ENCODE results near the gene NHP2. TPM values are rescaled to one million over a fixed set of nuclear protein-coding genes. Genes with fewer than 3 reads are reported as not detected.

The NHP2 gene
- total RNA-seq, 4 donors from 2014 or later = 28.1 to 116 (median 96.7) TPM

DNA sequence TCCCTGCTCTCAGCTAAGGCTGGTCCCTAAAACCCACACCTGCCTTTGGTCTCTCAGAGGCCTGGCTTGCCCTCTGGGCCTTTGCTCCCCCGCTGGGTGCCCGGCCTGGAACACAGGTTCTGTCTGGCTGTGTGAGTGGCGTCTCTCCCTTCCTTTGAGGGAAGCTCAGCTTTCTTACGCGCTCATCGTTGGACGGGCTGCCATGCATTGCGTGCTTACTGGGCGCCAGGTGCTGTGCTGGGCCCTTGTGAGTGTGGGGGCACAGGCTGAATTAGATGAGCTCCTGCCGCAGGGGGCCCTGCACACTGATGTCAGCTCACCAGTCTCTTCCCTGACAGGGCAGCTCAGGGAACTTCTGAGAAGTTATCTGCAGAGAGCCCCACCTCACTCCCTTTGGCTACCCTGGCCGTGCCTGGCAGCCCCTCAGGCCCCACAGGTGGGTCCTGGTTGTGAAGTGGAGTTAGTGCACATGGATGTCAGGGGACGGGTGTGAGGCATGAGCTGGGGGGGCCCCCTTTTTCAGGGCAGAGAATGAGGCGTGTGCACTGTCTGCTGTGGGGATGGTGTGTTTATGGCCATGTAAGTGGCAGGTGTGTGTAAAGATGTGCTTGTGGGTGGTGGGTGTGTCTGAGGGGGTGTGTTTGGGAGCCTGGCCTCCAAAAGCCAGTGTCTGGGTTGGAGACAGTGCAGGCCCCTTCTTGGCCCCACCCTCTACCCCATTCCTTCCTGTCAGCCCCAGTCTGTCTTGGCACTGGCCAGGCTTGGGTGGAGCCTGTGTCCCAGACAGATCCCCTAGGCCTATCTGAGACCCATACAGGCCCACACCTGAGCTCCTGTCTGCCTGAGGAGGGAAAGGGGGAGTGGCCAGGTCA lies 30.4 kb downstream of the NHP2 start:
- WGBS, 2 donors (ENCODE audit: low coverage in 1 of 2) = 90% methylated on average over 13 of the region's 13 CpGs; no CpG with 5 or more reads in 1 of the 2 donors
- no peak overlapping the region for H3K27ac ChIP-seq

DNA sequence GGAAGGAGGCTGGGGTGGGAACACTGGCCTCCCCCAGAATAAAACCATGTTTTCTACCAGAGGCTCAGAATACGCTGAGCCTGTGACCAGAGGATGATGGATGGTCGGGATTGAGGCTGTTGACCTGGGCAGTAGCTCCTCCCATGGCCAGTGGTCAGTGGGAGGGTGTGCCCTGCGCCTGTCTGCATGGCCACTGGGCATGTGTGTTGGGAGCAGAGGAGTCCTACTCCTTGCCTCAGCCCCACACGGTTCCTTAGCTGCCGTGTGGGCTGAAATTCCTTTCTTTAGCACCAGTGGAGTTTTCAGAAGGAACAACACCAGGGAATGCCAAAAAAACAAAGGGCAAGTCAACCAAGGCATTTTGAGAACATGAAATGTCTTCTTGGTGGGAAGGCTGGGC lies 31.3 kb downstream of the NHP2 start:
- intact Hi-C loops (cut with DNase I; ENCODE audit: low total_unique reads) = no loop called here
- no peak overlapping the region for H3K27ac ChIP-seq
- no peak for DNase-seq
- H3K36me3 ChIP-seq = no peaks in the 10 kb centered on the region
- peaks cover 6% of the 10 kb centered on the region for H3K27me3 ChIP-seq
- TF ChIP-seq, protein P1, sequence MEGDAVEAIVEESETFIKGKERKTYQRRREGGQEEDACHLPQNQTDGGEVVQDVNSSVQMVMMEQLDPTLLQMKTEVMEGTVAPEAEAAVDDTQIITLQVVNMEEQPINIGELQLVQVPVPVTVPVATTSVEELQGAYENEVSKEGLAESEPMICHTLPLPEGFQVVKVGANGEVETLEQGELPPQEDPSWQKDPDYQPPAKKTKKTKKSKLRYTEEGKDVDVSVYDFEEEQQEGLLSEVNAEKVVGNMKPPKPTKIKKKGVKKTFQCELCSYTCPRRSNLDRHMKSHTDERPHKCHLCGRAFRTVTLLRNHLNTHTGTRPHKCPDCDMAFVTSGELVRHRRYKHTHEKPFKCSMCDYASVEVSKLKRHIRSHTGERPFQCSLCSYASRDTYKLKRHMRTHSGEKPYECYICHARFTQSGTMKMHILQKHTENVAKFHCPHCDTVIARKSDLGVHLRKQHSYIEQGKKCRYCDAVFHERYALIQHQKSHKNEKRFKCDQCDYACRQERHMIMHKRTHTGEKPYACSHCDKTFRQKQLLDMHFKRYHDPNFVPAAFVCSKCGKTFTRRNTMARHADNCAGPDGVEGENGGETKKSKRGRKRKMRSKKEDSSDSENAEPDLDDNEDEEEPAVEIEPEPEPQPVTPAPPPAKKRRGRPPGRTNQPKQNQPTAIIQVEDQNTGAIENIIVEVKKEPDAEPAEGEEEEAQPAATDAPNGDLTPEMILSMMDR (IDR thresholded peaks at IDR 0.05) = no peak
- TF ChIP-seq POLR2AphosphoS5 (IDR thresholded peaks at IDR 0.05) = no peak
- no peak for TF ChIP-seq EP300 (IDR thresholded peaks at IDR 0.05; ENCODE audit: low read depth)
- no peak for TF ChIP-seq POLR2A (IDR thresholded peaks at IDR 0.05)
- H3K4me3 ChIP-seq = no peak overlapping the region
- H3K4me1 ChIP-seq = peaks cover 11 to 29% (median 14%) of the 10 kb centered on the region in 4 donors
- in situ Hi-C loops (cut with MboI; ENCODE audit: low pct_ligation_motif_present in 1 of 4, low pct_unique_long_range_greater_than_20kb in 1 of 4, low sequenced_read_pairs in 3 of 4) = no loop called here
- 95% methylated on average over 5 of the region's 5 CpGs; no CpG with 5 or more reads in 1 of the 2 donors for WGBS, 2 donors (ENCODE audit: low coverage in 1 of 2)
- H3K9me3 ChIP-seq = no peaks in the 10 kb centered on the region

More for the DNA sequence above, 30.4 kb downstream of the NHP2 start:
- Histone ChIP-seq H3K27me3 (no peaks in the 10 kb centered on the region), H3K9me3 (no peaks in the 10 kb centered on the region), H3K4me1 (peaks cover 11 to 29% (median 14%) of the 10 kb centered on the region in 4 donors), H3K4me3 (no peak overlapping the region), H3K36me3 (no peaks in the 10 kb centered on the region)
- intact Hi-C loops (cut with DNase I; ENCODE audit: low total_unique reads) (no loop called here), in situ Hi-C loops (cut with MboI; ENCODE audit: low pct_ligation_motif_present in 1 of 4, low pct_unique_long_range_greater_than_20kb in 1 of 4, low sequenced_read_pairs in 3 of 4) (no loop called here)
- TF ChIP-seq POLR2AphosphoS5 (IDR thresholded peaks at IDR 0.05) = no peak
- TF ChIP-seq, protein P1 (IDR thresholded peaks at IDR 0.05) = no peak
- TF ChIP-seq POLR2A (IDR thresholded peaks at IDR 0.05) = no peak
- TF ChIP-seq EP300 (IDR thresholded peaks at IDR 0.05; ENCODE audit: low read depth) = no peak
- no peak for DNase-seq

DNA sequence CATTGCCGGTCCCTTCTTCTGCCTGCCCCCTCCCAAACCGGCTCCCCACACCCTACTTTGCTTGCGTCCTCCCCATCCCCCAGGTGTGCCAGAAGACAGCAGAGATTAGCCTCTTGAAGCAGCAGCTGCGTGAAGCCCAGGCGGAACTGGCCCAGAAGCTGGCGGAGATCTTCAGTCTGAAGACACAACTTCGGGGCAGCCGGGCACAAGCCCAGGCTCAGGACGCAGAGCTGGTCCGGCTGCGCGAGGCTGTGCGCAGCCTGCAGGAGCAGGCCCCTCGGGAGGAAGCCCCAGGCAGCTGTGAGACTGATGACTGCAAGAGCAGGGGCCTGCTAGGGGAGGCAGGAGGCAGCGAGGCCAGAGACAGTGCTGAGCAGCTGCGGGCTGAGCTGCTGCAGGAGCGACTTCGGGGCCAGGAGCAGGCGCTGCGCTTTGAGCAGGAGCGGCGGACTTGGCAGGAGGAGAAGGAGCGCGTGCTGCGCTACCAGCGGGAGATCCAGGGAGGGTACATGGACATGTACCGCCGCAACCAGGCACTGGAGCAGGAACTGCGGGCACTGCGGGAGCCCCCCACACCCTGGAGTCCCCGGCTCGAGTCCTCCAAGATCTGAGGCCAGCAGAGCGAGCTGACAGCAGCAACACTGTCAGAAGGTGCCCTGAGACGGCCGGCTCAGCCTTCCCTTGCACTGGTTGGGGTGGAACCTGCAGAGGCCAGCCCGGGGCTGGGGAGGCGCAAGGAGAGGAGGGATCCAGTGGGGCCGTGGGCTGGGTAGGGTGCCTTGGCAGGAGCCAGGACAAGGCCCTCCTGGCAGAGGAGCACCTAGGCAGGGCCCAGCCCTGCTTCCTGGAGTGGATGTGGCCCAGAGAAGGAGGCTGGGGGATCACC lies 32.1 kb downstream of the NHP2 start:
- H3K9me3 ChIP-seq = no peaks in the 10 kb centered on the region
- peaks cover 14% of the 10 kb centered on the region for H3K27me3 ChIP-seq
- intact Hi-C loops (cut with DNase I; ENCODE audit: low total_unique reads) = no loop called here
- WGBS, 2 donors (ENCODE audit: low coverage in 1 of 2) = 72% methylated on average over 33 of the region's 38 CpGs; no CpG with 5 or more reads in 1 of the 2 donors
- TF ChIP-seq POLR2A (IDR thresholded peaks at IDR 0.05) = no peak
- TF ChIP-seq EP300 (IDR thresholded peaks at IDR 0.05; ENCODE audit: low read depth) = no peak
- TF ChIP-seq POLR2AphosphoS5 (IDR thresholded peaks at IDR 0.05) = no peak
- TF ChIP-seq, protein P1 (IDR thresholded peaks at IDR 0.05) = no peak
- no peaks in the 10 kb centered on the region for H3K36me3 ChIP-seq
- H3K4me1 ChIP-seq = peaks cover 11 to 32% (median 15%) of the 10 kb centered on the region in 4 donors
- peak overlapping the region in 3 of 4 donors; percentile 9 to 42 (median 11) for H3K4me3 ChIP-seq
- in situ Hi-C loops (cut with MboI; ENCODE audit: low pct_ligation_motif_present in 1 of 4, low pct_unique_long_range_greater_than_20kb in 1 of 4, low sequenced_read_pairs in 3 of 4) = no loop called here
- no peak for DNase-seq
- peak overlapping the region in 3 of 4 donors; percentile 37 to 66 (median 48) for H3K27ac ChIP-seq
